ENCODE data around the gene TMEM94. TPM values are rescaled to one million over a fixed set of nuclear protein-coding genes. Genes with fewer than 3 reads are reported as not detected.

The TMEM94 gene
- total and polyA plus RNA-seq, 9 of the 15 experiments (the other 6 are each of a cell fraction or from before 2014, with no cell fraction given), result 0.35 to 48.1 (median 14.4) TPM

DNA sequence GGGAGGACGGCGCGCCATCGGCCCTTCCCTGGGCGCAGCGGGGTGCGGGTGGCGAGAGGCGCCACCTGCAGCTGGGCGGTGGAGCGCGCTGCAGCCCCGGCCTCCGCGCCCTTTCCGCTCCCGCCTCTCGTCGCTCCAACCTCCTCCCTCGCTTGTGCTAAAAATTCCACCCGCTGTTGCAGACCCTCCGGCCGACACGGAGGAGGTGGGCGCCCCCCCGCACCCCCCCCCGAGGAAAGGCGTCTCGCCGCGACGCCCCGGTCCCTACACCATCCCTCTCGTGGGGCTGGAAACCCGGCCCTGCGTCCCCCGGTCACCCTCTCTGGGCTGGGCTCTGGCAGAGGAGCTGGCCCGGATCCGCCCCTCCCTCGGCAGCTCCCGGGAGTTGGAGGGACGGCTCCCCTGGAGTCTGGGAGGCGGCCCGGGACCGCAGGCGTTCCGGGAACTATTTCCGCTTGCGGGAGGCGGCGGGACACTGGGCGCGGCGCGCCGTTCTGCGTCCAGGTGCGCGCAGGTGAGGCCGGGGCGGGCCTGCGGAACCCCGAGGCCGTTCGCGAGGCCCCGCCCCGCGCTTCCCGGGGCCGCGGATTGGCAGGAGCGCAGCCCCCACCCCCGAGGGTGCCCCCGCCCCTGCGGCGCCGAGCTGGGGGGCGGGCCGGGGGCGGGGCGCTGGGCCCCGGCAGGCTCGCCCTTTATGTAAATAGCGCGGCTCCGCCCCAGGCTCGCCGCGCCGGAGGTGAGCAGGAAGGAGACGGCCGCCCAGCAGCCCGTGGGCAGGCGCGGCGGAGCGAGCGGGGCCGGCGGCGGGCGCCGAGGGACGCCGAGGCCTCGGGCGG is 68.8 kb downstream of the TMEM94 start, which contains the start of gene LLGL2 (continued):
- TF ChIP-seq CREB3L1 (IDR thresholded peaks at IDR 0.05; ENCODE audit: borderline replicate concordance, low read depth), result no peak
- no peak for TF ChIP-seq FUS (optimal IDR thresholded peaks at IDR 0.05; ENCODE audit: low read depth, low read length)
- no peak for TF ChIP-seq ZNF511 (CRISPR knock-in tag; IDR thresholded peaks at IDR 0.05)
- no peak for TF ChIP-seq ZNF217 (CRISPR knock-in tag; IDR thresholded peaks at IDR 0.05)
- peak; percentile 20; the same call in 1 of the 2 replicates for TF ChIP-seq MBD2 (IDR thresholded peaks at IDR 0.05; ENCODE audit: borderline replicate concordance, low read depth)
- TF ChIP-seq, protein P1, sequence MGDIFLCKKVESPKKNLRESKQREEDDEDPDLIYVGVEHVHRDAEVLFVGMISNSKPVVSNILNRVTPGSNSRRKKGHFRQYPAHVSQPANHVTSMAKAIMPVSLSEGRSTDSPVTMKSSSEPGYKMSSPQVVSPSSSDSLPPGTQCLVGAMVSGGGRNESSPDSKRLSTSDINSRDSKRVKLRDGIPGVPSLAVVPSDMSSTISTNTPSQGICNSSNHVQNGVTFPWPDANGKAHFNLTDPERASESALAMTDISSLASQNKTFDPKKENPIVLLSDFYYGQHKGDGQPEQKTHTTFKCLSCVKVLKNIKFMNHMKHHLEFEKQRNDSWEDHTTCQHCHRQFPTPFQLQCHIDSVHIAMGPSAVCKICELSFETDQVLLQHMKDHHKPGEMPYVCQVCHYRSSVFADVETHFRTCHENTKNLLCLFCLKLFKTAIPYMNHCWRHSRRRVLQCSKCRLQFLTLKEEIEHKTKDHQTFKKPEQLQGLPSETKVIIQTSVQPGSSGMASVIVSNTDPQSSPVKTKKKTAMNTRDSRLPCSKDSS (IDR thresholded peaks at IDR 0.05; ENCODE audit: low read depth, partially characterized antibody), result no peak
- no peak; a peak in 1 of 4 replicates for TF ChIP-seq KDM4B (IDR thresholded peaks at IDR 0.05; ENCODE audit: borderline replicate concordance in 2 of 2, low read depth in 1 of 2)
- 0 out of 2 replicates have a peak, but pooled peaks have one; percentile 25 for TF ChIP-seq ZBTB40 (IDR thresholded peaks at IDR 0.05)
- no peak for TF ChIP-seq ZBTB40 (CRISPR knock-in tag; IDR thresholded peaks at IDR 0.05)
- TF ChIP-seq ZFP30 (CRISPR knock-in tag; IDR thresholded peaks at IDR 0.05; ENCODE audit: borderline replicate concordance), result no peak
- no peak for TF ChIP-seq CBFB (CRISPR knock-in tag; IDR thresholded peaks at IDR 0.05)
- no peak for TF ChIP-seq NR2C1 (IDR thresholded peaks at IDR 0.05)
- TF ChIP-seq NR2C1 (tag; IDR thresholded peaks at IDR 0.05), result no peak
